SIG-M5 (cell line): Measurements from ENCODE around the gene CFH.
"Not testable (repeated sequence)": the region's sequence is repeated elsewhere in the genome, so short reads cannot be mapped to it uniquely, and the experiment has no call there.

Experiments used
- DNase-seq: peaks from one replicate; lab custom pipeline; 2025; lab: John Stamatoyannopoulos, UW

The CFH gene

DNA sequence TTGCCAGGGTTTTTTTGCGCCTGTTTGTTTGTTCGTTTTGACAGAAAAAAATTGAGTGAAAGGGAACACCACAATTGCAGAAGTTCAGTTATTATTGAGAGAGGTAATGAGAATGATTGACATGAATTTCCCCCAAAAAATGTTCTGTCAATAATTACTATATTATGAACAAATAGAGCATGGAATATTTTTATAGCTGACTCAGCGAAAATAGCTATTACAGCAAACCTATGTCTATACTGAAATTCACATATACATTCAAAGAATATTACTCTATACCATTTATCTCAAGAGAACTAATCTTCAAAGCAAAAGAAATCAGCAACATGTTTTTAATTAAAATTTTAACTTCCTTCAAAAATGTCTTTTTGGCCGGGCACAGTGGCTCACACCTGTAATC lies 118.0 kb downstream of the CFH start:
- not testable (repeated sequence) for DNase-seq

DNA sequence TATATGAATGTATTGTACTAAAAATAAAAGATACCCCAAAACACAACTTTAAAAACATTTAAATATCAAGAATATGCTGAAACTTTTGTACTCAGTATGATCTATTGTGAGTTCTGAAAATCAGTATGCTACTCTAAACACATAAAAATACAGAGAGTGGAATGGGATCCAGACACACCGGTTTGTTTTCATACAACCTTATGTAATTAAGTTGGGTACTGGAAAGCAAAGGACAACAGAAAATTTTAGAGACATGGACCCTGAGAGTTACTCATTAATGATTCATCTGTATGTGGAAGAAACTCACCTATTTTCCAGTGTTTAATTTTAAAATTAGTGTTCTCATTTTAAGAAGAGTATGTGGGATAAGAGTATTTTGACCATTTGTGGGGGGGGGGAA lies 121.9 kb downstream of the CFH start:
- DNase-seq = no peak

DNA sequence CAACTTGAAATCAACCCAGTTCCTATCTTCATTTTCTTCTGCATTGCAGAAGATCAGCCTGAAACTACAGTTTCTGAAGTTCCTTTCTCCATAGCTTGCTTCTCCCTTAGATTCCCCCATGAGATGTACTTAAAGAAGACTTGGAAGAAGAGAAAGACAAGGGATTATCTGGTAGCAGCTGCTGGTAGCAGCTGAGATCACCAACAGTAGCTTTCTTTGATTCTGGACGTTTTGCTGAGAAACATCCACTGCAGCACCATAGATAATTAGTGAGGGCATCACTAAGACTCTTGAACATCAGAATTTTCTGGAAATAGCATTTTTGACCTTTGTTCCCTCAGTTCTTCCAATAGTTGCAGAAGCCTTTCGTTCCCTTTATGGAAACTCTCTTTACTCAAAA lies 122.3 kb downstream of the CFH start:
- DNase-seq = no peak

DNA sequence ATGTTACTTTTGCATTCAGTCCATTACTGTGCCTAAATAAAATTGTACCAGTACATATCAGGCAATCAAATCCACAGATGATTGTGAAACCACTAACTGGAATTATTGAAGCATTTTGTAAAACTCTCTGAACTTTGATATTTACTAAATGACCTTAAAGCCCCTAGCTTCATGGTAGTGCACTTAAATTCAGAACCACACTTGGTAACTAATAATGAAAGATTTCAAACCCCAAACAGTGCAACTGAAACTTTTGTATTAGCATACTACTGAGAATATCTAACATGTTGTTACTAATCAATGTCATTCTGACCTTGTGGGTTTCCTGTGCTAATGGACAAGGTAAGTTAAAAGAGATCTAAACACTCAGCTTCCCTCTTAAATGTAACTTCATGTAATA lies 122.8 kb downstream of the CFH start, which contains the start of gene CFHR3:
Gene CFHR3, plus strand, starts transcription at position 238 of the 400 bp plus-strand sequence. Its CDS starts 47 bp downstream, at position 285.
- no peak for DNase-seq

DNA sequence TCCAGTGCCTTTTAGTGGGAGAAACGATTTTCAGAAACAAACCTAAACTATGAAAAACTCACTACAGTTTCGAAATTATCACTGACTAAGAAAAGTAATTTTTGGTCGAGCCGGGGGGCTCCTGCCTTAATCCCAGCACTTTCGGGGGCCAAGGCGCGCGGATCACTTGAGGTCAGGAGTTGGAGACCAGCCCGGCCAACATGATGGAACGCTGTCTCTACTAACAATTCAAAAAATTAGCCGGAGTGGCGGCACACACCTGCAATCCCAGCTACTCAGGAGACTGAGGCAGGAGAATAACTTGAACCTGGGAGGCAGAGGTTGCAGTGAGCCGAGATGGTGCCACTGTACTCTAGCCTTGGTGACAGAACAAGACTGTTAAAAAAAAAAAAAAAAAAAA lies 125.8 kb downstream of the CFH start:
- DNase-seq = no peak

DNA sequence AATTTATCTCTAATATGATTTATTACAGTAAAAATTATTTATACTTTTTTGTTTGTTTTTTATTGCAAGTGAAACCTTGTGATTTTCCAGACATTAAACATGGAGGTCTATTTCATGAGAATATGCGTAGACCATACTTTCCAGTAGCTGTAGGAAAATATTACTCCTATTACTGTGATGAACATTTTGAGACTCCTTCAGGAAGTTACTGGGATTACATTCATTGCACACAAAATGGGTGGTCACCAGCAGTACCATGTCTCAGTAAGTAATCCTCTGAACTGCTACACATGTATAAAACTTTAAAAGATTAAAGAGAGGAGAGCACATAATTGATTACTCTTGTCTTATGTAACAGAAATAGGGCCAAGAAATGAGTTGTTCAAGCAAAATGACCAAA lies 127.2 kb downstream of the CFH start:
- DNase-seq = no peak

DNA sequence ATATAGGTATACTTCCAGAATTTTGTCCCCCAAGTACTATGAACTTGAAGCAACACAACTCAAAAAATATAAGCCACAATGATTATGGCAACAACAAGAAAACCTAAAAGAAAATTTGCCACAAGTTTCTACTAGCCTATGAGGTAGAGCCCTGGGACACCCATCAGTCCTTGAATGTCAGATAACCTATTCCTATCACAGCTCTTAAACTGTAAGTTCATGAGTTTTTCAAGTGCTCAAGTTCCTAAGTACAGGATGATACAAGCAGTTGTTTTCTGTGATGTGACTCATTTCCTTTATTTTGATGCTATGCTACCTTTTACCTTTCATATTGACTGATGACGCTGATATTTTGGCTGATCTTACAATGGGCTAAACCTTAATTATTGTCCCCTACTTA lies 139.4 kb downstream of the CFH start:
- DNase-seq = not testable (repeated sequence)

DNA sequence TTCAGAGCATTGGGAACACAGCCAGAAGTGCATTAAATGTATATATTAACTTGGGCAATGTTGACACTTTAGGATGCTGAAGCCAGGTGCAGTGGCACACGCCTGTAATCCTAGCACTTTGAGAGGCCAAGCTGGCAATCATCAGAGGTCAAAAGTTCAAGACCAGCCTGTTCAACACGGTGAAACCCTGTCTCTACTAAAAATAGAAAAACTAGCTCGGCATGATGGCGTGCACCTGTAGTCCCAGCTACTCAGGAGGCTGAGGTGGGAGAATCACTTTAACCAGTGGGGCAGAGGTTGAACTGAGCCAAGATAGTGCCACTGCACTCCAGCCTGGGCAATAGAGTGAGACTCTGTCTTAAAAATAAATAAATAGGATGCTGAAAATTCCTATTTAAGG lies 142.3 kb downstream of the CFH start:
- not testable (repeated sequence) for DNase-seq
